ENCODE results near the gene CD300LF.

The CD300LF gene

DNA sequence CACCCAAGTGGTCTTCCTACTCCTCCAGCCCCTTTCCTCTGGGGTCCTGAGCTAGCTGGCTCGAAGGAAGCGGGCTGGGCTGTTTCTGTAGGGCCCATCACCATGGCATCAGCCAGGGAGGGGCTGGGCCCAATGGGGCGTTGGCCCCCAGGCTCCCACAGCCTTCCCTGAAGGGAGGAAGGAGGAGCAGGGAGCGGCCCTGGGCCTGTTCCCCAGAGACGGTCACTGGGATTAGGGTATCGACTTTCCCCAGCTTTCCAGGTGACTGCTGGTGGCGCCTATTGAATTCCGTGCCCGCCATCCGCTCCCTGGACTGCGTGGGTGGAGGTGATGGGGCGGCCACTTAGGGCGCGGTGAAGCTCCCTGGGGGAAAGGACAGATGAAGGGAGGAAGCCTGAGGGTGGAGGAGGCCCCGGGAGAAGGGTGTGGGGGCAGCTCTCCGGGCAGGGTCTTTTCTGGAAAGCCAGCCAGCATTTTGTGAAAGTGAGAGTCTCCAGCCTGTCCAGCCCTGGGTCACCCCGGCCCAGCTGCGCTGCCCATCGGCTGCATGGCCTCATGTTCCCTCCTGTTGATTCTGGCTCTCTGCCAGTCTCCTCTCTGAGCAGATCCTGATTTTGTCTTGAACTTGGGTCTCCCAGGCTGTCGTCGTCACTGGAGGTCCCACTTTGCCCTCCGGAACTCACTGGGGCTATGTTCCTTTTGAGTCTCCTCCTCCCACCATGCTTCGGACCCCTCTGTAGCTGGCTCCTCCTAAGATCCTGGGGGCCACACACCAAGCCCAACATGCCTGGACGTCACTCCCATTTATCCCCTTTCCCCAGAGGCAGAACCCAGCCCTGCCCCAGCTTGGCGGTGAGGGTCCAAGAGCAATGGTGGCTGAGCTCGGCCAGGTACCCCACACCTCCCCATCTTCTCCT, 45.5 kb upstream of the CD300LF start:
- peak overlapping the region; percentile 98 for H3K27ac ChIP-seq
- TF ChIP-seq, protein P1, sequence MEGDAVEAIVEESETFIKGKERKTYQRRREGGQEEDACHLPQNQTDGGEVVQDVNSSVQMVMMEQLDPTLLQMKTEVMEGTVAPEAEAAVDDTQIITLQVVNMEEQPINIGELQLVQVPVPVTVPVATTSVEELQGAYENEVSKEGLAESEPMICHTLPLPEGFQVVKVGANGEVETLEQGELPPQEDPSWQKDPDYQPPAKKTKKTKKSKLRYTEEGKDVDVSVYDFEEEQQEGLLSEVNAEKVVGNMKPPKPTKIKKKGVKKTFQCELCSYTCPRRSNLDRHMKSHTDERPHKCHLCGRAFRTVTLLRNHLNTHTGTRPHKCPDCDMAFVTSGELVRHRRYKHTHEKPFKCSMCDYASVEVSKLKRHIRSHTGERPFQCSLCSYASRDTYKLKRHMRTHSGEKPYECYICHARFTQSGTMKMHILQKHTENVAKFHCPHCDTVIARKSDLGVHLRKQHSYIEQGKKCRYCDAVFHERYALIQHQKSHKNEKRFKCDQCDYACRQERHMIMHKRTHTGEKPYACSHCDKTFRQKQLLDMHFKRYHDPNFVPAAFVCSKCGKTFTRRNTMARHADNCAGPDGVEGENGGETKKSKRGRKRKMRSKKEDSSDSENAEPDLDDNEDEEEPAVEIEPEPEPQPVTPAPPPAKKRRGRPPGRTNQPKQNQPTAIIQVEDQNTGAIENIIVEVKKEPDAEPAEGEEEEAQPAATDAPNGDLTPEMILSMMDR (conservative IDR thresholded peaks at IDR 0.05), result no peak
- no peak for TF ChIP-seq ZFX (IDR thresholded peaks at IDR 0.05)

DNA sequence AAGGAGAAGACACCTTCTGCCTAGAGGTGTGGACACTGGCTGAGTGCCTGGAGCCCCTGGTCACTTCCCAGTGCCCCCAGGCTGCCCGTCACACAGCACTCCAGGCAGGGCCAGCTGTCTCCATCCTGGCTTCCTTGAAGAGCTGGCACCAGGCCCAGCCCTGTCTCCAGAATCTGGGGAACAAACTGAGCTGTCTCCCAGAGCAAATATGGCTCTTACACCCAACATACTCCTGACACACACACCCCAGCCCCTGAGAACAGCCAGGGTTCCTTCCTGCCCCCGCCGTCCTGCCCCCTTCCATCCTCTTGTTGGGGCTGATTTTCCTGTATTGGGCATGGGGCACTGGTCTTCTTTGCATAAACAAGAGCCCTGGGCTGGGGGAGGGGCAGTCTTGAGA, 44.8 kb upstream of the CD300LF start:
- peak overlapping the region; percentile 98 for H3K27ac ChIP-seq
- TF ChIP-seq ZFX (IDR thresholded peaks at IDR 0.05), result no peak
- TF ChIP-seq, protein P1 (conservative IDR thresholded peaks at IDR 0.05), result no peak

DNA sequence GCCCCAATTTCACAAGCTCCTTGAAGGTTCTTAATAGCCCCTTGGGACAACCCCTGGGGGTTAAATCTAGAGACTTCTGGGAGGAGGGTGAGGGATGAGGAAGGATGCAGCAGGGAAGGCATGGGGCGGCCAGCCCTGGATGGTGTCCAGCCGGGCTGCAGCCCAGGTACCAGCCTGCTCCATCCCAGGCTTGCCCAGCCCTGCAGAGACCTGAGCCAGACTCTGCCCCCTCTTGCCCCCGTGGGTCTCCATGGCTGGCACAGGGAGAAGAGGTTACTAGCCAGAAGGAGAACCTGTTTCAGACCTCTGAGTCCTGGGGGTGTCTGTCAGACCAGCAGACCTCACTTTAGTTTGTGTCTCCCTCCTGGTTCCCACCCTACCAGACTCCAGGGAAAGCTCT, 44.2 kb upstream of the CD300LF start:
- peak overlapping the region; percentile 98 for H3K27ac ChIP-seq

DNA sequence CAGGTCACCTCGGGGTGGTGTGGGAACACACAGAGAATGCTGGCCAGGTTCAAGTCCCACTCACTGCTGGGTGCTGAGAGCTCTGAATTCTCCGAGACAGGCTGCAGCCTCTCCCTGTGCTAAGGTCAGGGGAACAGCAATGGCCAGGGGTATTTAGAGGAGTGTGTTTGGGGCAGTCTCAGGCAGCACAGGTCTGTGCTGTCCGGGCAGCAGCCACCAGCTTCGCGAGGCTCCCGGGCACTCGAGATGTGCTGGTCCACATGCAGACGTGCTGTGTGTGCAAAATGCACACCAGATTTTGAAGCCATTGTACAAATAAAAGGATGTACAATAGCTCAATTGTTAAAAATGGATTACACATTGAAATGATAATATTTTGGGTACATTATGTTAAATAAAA, 42.8 kb upstream of the CD300LF start:
- peak overlapping the region; percentile 3; the same call in 1 of the 2 replicates for H3K27ac ChIP-seq
- no peak for TF ChIP-seq ZFX (IDR thresholded peaks at IDR 0.05)
- TF ChIP-seq, protein P1 (conservative IDR thresholded peaks at IDR 0.05), result no peak

More for the DNA sequence above, 44.2 kb upstream of the CD300LF start:
- TF ChIP-seq ZFX (IDR thresholded peaks at IDR 0.05), result no peak
- TF ChIP-seq, protein P1 (conservative IDR thresholded peaks at IDR 0.05), result no peak

DNA sequence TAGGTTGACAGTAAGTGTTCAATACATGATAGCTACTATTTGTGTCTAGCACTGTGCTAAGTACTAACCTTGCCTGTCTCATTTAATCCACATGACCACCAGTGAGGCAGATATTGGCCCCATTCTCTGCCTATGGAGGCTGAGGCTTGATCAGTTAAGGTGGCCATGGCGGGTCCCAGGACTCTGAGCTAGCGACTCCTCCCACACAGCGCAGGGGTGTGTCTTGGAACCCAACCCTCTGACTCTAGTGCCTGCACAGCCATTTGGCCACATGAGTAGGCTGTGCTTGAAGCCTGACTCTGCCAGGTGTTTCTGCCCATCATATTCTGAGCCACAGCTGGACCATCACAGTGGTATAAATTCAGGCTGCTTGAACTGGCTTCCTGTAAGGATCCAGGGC, 42.1 kb upstream of the CD300LF start:
- TF ChIP-seq ZFX (IDR thresholded peaks at IDR 0.05), result no peak
- TF ChIP-seq, protein P1 (conservative IDR thresholded peaks at IDR 0.05), result no peak
- no peak overlapping the region; the same call in 1 of the 2 replicates for H3K27ac ChIP-seq

DNA sequence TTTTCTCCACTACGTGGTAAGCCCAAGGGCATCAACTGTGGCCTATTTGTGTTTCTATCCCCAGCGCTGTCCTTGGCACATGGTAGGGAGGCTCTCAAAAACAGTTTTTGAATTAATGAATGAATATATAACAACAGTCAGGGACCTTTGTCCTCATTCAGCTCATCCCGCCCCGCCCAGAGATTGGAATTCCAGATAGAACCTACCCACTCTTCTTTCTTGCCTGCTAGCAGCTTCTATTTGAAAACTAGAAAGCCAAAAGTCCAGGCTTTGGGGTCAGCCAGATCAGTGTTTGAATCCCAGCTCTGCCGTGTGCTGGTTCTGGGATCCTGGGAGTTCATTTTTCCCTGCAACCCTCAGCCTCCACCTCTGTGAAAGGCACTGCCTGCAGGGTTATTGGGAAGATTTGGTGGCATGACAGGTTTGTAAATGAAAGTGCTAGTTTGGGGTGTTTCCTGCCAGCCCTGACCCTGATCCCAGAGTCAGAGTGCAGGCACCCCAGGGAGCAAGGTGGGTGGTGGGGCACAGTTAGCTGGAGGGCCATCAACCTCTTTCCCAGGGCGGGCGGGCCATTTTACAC, 40.2 kb upstream of the CD300LF start:
- no peak overlapping the region for H3K27ac ChIP-seq
- TF ChIP-seq, protein P1 (conservative IDR thresholded peaks at IDR 0.05), result no peak

DNA sequence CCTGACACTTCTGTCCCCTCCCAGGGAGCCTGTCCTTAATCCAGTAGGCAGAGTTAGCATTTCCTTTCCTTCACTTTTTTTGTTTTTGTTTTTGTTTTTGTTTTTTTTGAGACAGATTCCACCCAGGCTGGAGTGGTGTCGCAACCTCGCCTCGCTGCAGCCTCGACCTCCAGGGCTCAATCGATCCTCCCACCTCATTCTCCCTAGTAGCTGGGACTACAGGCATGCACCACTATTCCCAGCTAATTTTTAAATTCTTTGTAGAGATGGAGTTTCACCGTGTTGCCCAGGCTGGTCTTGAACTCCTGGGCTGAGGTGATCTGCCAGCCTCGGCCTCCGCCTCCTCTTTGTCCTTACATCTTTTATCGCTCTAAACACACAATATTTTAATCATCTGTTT, 39.7 kb upstream of the CD300LF start:
- TF ChIP-seq, protein P1 (conservative IDR thresholded peaks at IDR 0.05), result no peak
- TF ChIP-seq ZFX (IDR thresholded peaks at IDR 0.05), result no peak

More for the DNA sequence above, 39.7 kb upstream of the CD300LF start:
- H3K27ac ChIP-seq, result peak overlapping the region; percentile 98; the same call in 1 of the 2 replicates

Data from C4-2B (cell line).